Endodermal cell (in vitro differentiated cells): Measurements from ENCODE around the gene MICU1. TPM values are rescaled to one million over a fixed set of nuclear protein-coding genes. Genes with fewer than 3 reads are reported as not detected.
A peak's percentile ranks its signal among the peaks of the same experiment; 100 is the strongest.
"Not testable (repeated sequence)": the region's sequence is repeated elsewhere in the genome, so short reads cannot be mapped to it uniquely, and the experiment has no call there.

ENCODE experiments used
- DNase-seq: peaks from one replicate; pipeline ENCODE4 v3.0.0-alpha.2; 2017
- H3K27ac ChIP-seq: 2 replicates; pipeline ENCODE4 v1.5.1; 2013; ENCODE audit warnings: mild to moderate bottlenecking, low read depth, low read length, moderate library complexity
- H3K27me3 ChIP-seq: 2 replicates; pipeline ENCODE4 v1.6.1; 2013; ENCODE audit warnings: mild to moderate bottlenecking, low read length, moderate library complexity; ENCODE audit not compliant: insufficient read depth, control insufficient read depth, poor library complexity, severe bottlenecking
- H3K36me3 ChIP-seq: 2 replicates; pipeline ENCODE4 v1.7.0; 2013; ENCODE audit warnings: mild to moderate bottlenecking, low read length, moderate library complexity; ENCODE audit not compliant: control insufficient read depth, insufficient read depth
- H3K4me1 ChIP-seq: one replicate; pipeline ENCODE4 v1.7.0; 2013; ENCODE audit warnings: low read length; ENCODE audit not compliant: control insufficient read depth, insufficient read depth
- H3K4me3 ChIP-seq: 2 replicates; pipeline ENCODE4 v1.5.1; 2013; ENCODE audit warnings: mild to moderate bottlenecking, low read length, moderate library complexity
- H3K9ac ChIP-seq: 2 replicates; pipeline ENCODE4 v1.6.1; 2013; ENCODE audit warnings: mild to moderate bottlenecking, low read length, moderate library complexity; ENCODE audit not compliant: poor library complexity, severe bottlenecking; ENCODE audit errors: extremely low read depth
- H3K9me3 ChIP-seq: 2 replicates; pipeline ENCODE4 v1.6.1; 2013; ENCODE audit warnings: mild to moderate bottlenecking, low read length, moderate library complexity; ENCODE audit not compliant: control insufficient read depth
- H3K27ac Mint-ChIP-seq: 2 replicates; pipeline ENCODE4 v1.8.0; 2020; ENCODE audit warnings: mixed read lengths
- H3K27me3 Mint-ChIP-seq: 2 replicates; pipeline ENCODE4 v1.8.0; 2021; ENCODE audit warnings: mild to moderate bottlenecking, mixed read lengths; ENCODE audit not compliant: insufficient read depth
- H3K36me3 Mint-ChIP-seq: 2 replicates; pipeline ENCODE4 v1.8.0; 2020; ENCODE audit warnings: low read depth, mixed read lengths
- H3K4me1 Mint-ChIP-seq: 2 replicates; pipeline ENCODE4 v1.8.0; 2020; ENCODE audit warnings: mixed read lengths
- H3K4me3 Mint-ChIP-seq: 2 replicates; pipeline ENCODE4 v1.8.0; 2020; ENCODE audit warnings: mild to moderate bottlenecking, moderate library complexity, mixed read lengths
- H3K9me3 Mint-ChIP-seq: 2 replicates; pipeline ENCODE4 v1.8.0; 2020; ENCODE audit warnings: mild to moderate bottlenecking, mixed read lengths
- CTCF ChIP-seq: fragments of 200-600 bp; sonication (generic); conservative IDR thresholded peaks from 2 replicates; pipeline ENCODE4 v1.5.0; 2021; ENCODE audit warnings: antibody characterized with exemption, mild to moderate bottlenecking
- WGBS, 2 experiments: methylation state at CpG; one replicate each; pipeline versions ENCODE4 v1.1.5 to v1.1.7; 2013; ENCODE audit warnings: missing lambda C conversion rate in 2 of 2, mixed read lengths in 1 of 2; ENCODE audit not compliant: insufficient coverage in 1 of 2, insufficient read length in 1 of 2; 5-methylcytosine and 5-hydroxymethylcytosine counted together
- total RNA-seq, 2 donors: library from RNA; stranded (reverse); fragmentation: NEBNext Ultra II Directional in 1 of 2; extraction: Animal tissue kit (Norgen Biotek cat#: 25700) in 1 of 2; gene quantifications; 2 replicates in 1 of 2; 3 replicates in 1 of 2; pipeline ENCODE4 v1.2.1, GENCODE V29; 2021

Gene MICU1
- total RNA-seq, 2 donors from 2014 or later, result 41.9 to 54.9 TPM

- Histone ChIP-seq H3K4me3 (no peak overlapping the region), H3K9ac (no peak overlapping the region), H3K27ac (no peak overlapping the region), H3K9me3 (no peaks in the 10 kb centered on the region), H3K36me3 (no peaks in the 10 kb centered on the region), H3K27me3 (no peaks in the 10 kb centered on the region), H3K4me1 (no peaks in the 10 kb centered on the region)
- no peak overlapping the region for H3K4me3 Mint-ChIP-seq
- 80 to 88% methylated on average over 4 of the region's 4 CpGs for WGBS, 2 experiments
- no peak for TF ChIP-seq CTCF
- H3K27ac Mint-ChIP-seq, result no peak overlapping the region
- peaks cover 11% of the 10 kb centered on the region for H3K4me1 Mint-ChIP-seq
- peak; percentile 58 for DNase-seq
- no peaks in the 10 kb centered on the region for H3K27me3 Mint-ChIP-seq
- no peaks in the 10 kb centered on the region for H3K36me3 Mint-ChIP-seq
- no peaks in the 10 kb centered on the region for H3K9me3 Mint-ChIP-seq
These were observed 240.2 kb downstream of the MICU1 start for GRCh38 chr10:72385724-72386123.

- not testable (repeated sequence) for H3K9ac ChIP-seq, H3K9me3 ChIP-seq, H3K4me3 ChIP-seq, H3K36me3 ChIP-seq, H3K27ac ChIP-seq, H3K27ac Mint-ChIP-seq, H3K9me3 Mint-ChIP-seq, DNase-seq, H3K4me3 Mint-ChIP-seq, H3K27me3 Mint-ChIP-seq, H3K4me1 ChIP-seq, H3K27me3 ChIP-seq, H3K36me3 Mint-ChIP-seq
- 87 to 92% methylated on average over 6 to 7 of the region's 7 CpGs for WGBS, 2 experiments
- peaks cover 11% of the 10 kb centered on the region for H3K4me1 Mint-ChIP-seq
These were observed 240.9 kb downstream of the MICU1 start for GRCh38 chr10:72384982-72385381.

GRCh38 chr10:72379776-72380175 is 246.1 kb downstream of the MICU1 start:
- H3K9ac ChIP-seq, result no peak overlapping the region
- Mint-ChIP-seq H3K9me3 (no peaks in the 10 kb centered on the region), H3K4me3 (no peak overlapping the region), H3K4me1 (peaks cover 23% of the 10 kb centered on the region), H3K27me3 (no peaks in the 10 kb centered on the region), H3K36me3 (peaks cover 9% of the 10 kb centered on the region), H3K27ac (no peak overlapping the region)
- WGBS, 2 experiments, result 90% methylated on average over 2 of the region's 2 CpGs; no CpG with 5 or more reads in 1 of the 2 experiments
- no peaks in the 10 kb centered on the region for H3K36me3 ChIP-seq
- no peaks in the 10 kb centered on the region for H3K9me3 ChIP-seq
- H3K4me3 ChIP-seq, result no peak overlapping the region
- no peak for DNase-seq
- H3K4me1 ChIP-seq, result peaks cover 11% of the 10 kb centered on the region
- no peak overlapping the region for H3K27ac ChIP-seq
- H3K27me3 ChIP-seq, result no peaks in the 10 kb centered on the region
- no peak for TF ChIP-seq CTCF

- H3K36me3 ChIP-seq, result no peaks in the 10 kb centered on the region
- Mint-ChIP-seq H3K27ac (no peak overlapping the region), H3K9me3 (no peaks in the 10 kb centered on the region), H3K4me3 (no peak overlapping the region), H3K36me3 (peaks cover 9% of the 10 kb centered on the region), H3K27me3 (no peaks in the 10 kb centered on the region), H3K4me1 (peaks cover 23% of the 10 kb centered on the region)
- 72 to 79% methylated on average over 2 of the region's 2 CpGs for WGBS, 2 experiments
- H3K27ac ChIP-seq, result no peak overlapping the region
- no peak for TF ChIP-seq CTCF
- peaks cover 11% of the 10 kb centered on the region for H3K4me1 ChIP-seq
- no peak for DNase-seq
- H3K4me3 ChIP-seq, result no peak overlapping the region
- no peaks in the 10 kb centered on the region for H3K9me3 ChIP-seq
- H3K9ac ChIP-seq, result no peak overlapping the region
- H3K27me3 ChIP-seq, result no peaks in the 10 kb centered on the region
These were observed 246.8 kb downstream of the MICU1 start for GRCh38 chr10:72379062-72379461.
